GM18498 (cell line): Measurements from ENCODE around the gene PCDHB14.

ENCODE experiments used
- ATAC-seq: cut with Tn5 transposase; IDR thresholded peaks from one replicate; pipeline ENCODE4 v1.9.1; 2021; ENCODE audit warnings: mild to moderate bottlenecking, moderate library complexity; ENCODE audit not compliant: unreplicated experiment

PCDHB14 gene

GRCh38 chr5:141269195-141269594, 46.1 kb downstream of the PCDHB14 start:
- ATAC-seq, result no peak

DNA sequence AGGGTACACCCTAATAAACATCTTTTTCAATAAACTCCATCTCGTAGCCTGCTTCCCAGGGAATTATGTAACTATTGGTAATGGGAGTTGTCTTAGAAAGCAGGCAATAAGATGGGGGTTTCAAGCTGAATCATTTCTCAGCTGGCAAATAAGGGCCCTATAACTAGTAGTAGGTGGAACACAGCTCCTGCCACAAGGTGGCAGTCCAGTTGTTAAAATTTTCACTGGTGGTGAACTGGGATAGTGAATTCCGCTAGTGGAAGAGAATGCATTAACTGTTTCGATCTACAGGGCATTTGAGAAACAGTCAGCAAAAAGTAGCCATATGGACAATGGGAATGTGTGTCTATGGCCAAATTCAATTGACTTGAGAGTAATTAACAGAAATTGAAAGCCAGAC, 49.8 kb downstream of the PCDHB14 start:
- no peak for ATAC-seq
